Measurements from ENCODE around the gene GPR137.
"Not testable (repeated sequence)": the region's sequence is repeated elsewhere in the genome, so short reads cannot be mapped to it uniquely, and the experiment has no call there.

DNA sequence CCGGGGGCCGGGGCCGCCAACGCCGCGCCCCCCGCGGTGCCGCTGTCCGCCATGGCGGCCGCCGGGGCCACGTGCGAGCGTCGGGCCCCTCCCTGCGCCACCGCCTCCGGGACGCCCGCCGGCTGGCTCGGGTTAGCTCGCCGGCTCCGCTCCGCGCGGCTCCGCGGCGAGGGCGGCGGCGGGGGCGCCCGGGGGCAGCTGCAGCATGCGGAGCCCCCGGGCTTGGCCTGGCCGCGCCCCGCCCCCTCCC is 39.1 kb upstream of the GPR137 start:
- not testable (repeated sequence) for TF ChIP-seq EZH2 (IDR thresholded peaks at IDR 0.05)
- TF ChIP-seq, protein P1, sequence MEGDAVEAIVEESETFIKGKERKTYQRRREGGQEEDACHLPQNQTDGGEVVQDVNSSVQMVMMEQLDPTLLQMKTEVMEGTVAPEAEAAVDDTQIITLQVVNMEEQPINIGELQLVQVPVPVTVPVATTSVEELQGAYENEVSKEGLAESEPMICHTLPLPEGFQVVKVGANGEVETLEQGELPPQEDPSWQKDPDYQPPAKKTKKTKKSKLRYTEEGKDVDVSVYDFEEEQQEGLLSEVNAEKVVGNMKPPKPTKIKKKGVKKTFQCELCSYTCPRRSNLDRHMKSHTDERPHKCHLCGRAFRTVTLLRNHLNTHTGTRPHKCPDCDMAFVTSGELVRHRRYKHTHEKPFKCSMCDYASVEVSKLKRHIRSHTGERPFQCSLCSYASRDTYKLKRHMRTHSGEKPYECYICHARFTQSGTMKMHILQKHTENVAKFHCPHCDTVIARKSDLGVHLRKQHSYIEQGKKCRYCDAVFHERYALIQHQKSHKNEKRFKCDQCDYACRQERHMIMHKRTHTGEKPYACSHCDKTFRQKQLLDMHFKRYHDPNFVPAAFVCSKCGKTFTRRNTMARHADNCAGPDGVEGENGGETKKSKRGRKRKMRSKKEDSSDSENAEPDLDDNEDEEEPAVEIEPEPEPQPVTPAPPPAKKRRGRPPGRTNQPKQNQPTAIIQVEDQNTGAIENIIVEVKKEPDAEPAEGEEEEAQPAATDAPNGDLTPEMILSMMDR (IDR thresholded peaks at IDR 0.05), result not testable (repeated sequence)

Data from neural progenitor cell (in vitro differentiated cells).